ENCODE results near the gene POLR2L. TPM values are rescaled to one million over a fixed set of nuclear protein-coding genes. Genes with fewer than 3 reads are reported as not detected.

The POLR2L gene
- 107 and 115 TPM in 2 replicates for total RNA-seq (2022)
- Bru-seq, nascent RNA: percentile 60 among the genes with signal in this experiment
- percentile 76 among the genes with signal in this experiment for BruChase-seq, experiment 1, labeled RNA remaining after a 6-hour chase
- BruChase-seq, experiment 2, labeled RNA remaining after a 2-hour chase: percentile 65 among the genes with signal in this experiment
- long read RNA-seq, transcript POLR2L-201 (2 exons, 892 nt): major isoform, 711 of 762 reads
- long read RNA-seq, partial matches to known transcripts: 0 of 762 reads
- long read RNA-seq, other reads (novel, unspliced or antisense): 51 of 762 reads

- BruUV-seq (replicated peaks): no TSS peak
- H3K4me3 Mint-ChIP-seq (ENCODE audit: low read depth, unreplicated experiment): peak within 1 kb of the TSS; percentile 77
- peak; percentile 91 for DNase-seq
- TF ChIP-seq CTCF (IDR thresholded peaks at IDR 0.05; ENCODE audit: unreplicated experiment): no peak
- no peaks in the 10 kb centered on the region for H3K27me3 Mint-ChIP-seq (ENCODE audit: unreplicated experiment)
- H3K27ac Mint-ChIP-seq (ENCODE audit: unreplicated experiment): peak within 1 kb of the TSS; percentile 68
- CTCF ChIA-PET: interaction anchor here (0.8 to 3.0 kb wide), 2 partner anchors 8 to 23 kb away, joined by 3 to 8 read pairs; no protein-coding TSS in a partner anchor
- intact Hi-C loops (cut with micrococcal nuclease; ENCODE audit: unreplicated experiment): no loop called here
- no peaks in the 10 kb centered on the region for H3K9me3 Mint-ChIP-seq (ENCODE audit: low read depth, unreplicated experiment)
- H3K4me1 Mint-ChIP-seq (ENCODE audit: low read depth, unreplicated experiment): peaks cover 23% of the 10 kb centered on the region
- peaks cover 69% of the 10 kb centered on the region for H3K36me3 Mint-ChIP-seq (ENCODE audit: insufficient read depth, unreplicated experiment)
Observed at GRCh38 chr11:842370-843002, at the start of gene POLR2L, which contains the start of gene TSPAN4. POLR2L (minus strand) TSS chr11:842529; CDS start chr11:842508, 21 bp downstream. TSPAN4 (plus strand) TSS chr11:842852; CDS start chr11:850305, 7,453 bp downstream.

- peaks cover 23% of the 10 kb centered on the region for H3K36me3 Mint-ChIP-seq (ENCODE audit: insufficient read depth, unreplicated experiment)
- H3K4me1 Mint-ChIP-seq (ENCODE audit: low read depth, unreplicated experiment): no peaks in the 10 kb centered on the region
- no peak for DNase-seq
- no TSS peak for BruUV-seq (replicated peaks)
- H3K27me3 Mint-ChIP-seq (ENCODE audit: unreplicated experiment): no peaks in the 10 kb centered on the region
- no peak overlapping the region for H3K4me3 Mint-ChIP-seq (ENCODE audit: low read depth, unreplicated experiment)
- no peak overlapping the region for H3K27ac Mint-ChIP-seq (ENCODE audit: unreplicated experiment)
- intact Hi-C loops (cut with micrococcal nuclease; ENCODE audit: unreplicated experiment): no loop called here
- H3K9me3 Mint-ChIP-seq (ENCODE audit: low read depth, unreplicated experiment): no peaks in the 10 kb centered on the region
- CTCF ChIA-PET: interaction anchor here (0.7 kb wide), 1 partner anchor 93 kb away, joined by 4 read pairs; no protein-coding TSS in a partner anchor
- no peak for TF ChIP-seq CTCF (IDR thresholded peaks at IDR 0.05; ENCODE audit: unreplicated experiment)
Observed at GRCh38 chr11:890794-891540, 48.6 kb upstream of the POLR2L start.

GRCh38 chr11:889687-890475 lies 47.6 kb upstream of the POLR2L start:
- peaks cover 26% of the 10 kb centered on the region for H3K36me3 Mint-ChIP-seq (ENCODE audit: insufficient read depth, unreplicated experiment)
- no peak for TF ChIP-seq CTCF (IDR thresholded peaks at IDR 0.05; ENCODE audit: unreplicated experiment)
- DNase-seq: no peak
- H3K4me3 Mint-ChIP-seq (ENCODE audit: low read depth, unreplicated experiment): no peak overlapping the region
- intact Hi-C loops (cut with micrococcal nuclease; ENCODE audit: unreplicated experiment): no loop called here
- no peak overlapping the region for H3K27ac Mint-ChIP-seq (ENCODE audit: unreplicated experiment)
- H3K27me3 Mint-ChIP-seq (ENCODE audit: unreplicated experiment): no peaks in the 10 kb centered on the region
- BruUV-seq (replicated peaks): no TSS peak
- H3K9me3 Mint-ChIP-seq (ENCODE audit: low read depth, unreplicated experiment): no peaks in the 10 kb centered on the region
- no peaks in the 10 kb centered on the region for H3K4me1 Mint-ChIP-seq (ENCODE audit: low read depth, unreplicated experiment)
- CTCF ChIA-PET: no interaction called here

- Mint-ChIP-seq H3K9me3 (ENCODE audit: low read depth, unreplicated experiment) (no peaks in the 10 kb centered on the region), H3K27me3 (ENCODE audit: unreplicated experiment) (no peaks in the 10 kb centered on the region), H3K4me1 (ENCODE audit: low read depth, unreplicated experiment) (no peaks in the 10 kb centered on the region), H3K36me3 (ENCODE audit: insufficient read depth, unreplicated experiment) (peaks cover 26% of the 10 kb centered on the region), H3K4me3 (ENCODE audit: low read depth, unreplicated experiment) (no peak overlapping the region), H3K27ac (ENCODE audit: unreplicated experiment) (no peak overlapping the region)
- no peak for DNase-seq
- no TSS peak for BruUV-seq (replicated peaks)
- CTCF ChIA-PET: no interaction called here
- intact Hi-C loops (cut with micrococcal nuclease; ENCODE audit: unreplicated experiment): no loop called here
- no peak for TF ChIP-seq CTCF (IDR thresholded peaks at IDR 0.05; ENCODE audit: unreplicated experiment)
Observed at GRCh38 chr11:889257-889656, 46.9 kb upstream of the POLR2L start.
